ENCODE data around the gene SH3RF3. TPM values are rescaled to one million over a fixed set of nuclear protein-coding genes. Genes with fewer than 3 reads are reported as not detected.
"Not testable (repeated sequence)": the region's sequence is repeated elsewhere in the genome, so short reads cannot be mapped to it uniquely, and the experiment has no call there.

SH3RF3 gene
- total RNA-seq, 4 donors from 2014 or later = 2.4 to 5.5 (median 2.9) TPM

GRCh38 chr2:109535217-109535946 is 406.4 kb downstream of the SH3RF3 start:
- WGBS, 2 donors = 69 to 79% methylated on average over 5 to 6 of the region's 6 CpGs
- H3K27me3 ChIP-seq = no peaks in the 10 kb centered on the region
- H3K4me3 ChIP-seq = no peak overlapping the region
- peaks cover 0 to 7% (median 3%) of the 10 kb centered on the region in 3 donors for H3K4me1 ChIP-seq
- no peaks in the 10 kb centered on the region for H3K9me3 ChIP-seq
- intact Hi-C loops (cut with DNase I) = no loop called here
- H3K27ac ChIP-seq = no peak overlapping the region
- no peak for DNase-seq
- no peaks in the 10 kb centered on the region for H3K36me3 ChIP-seq
- no peak for TF ChIP-seq CTCF (IDR thresholded peaks at IDR 0.05)
- TF ChIP-seq POLR2A (IDR thresholded peaks at IDR 0.05) = no peak

DNA sequence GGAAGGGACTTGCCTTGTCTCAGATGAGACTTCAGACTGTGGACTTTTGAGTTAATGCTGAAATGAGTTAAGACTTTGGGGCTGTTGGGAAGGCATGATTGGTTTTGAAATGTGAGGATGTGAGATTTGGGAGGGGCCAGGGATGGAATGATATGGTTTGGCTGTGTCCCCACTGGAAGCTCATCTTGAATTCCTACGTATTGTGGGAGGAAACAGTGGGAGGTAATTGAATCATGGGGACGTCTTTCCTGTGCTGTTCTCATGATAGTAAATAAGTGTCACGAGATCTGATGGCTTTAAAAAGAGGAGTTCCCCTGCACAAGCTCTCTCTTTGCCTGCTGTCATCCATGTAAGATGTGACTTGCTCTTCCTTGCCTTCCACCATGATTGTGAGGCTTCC is 407.6 kb downstream of the SH3RF3 start:
- H3K4me1 ChIP-seq; H3K4me3 ChIP-seq; H3K36me3 ChIP-seq; intact Hi-C loops (cut with DNase I); H3K9me3 ChIP-seq; DNase-seq; H3K27ac ChIP-seq; H3K27me3 ChIP-seq: not testable (repeated sequence)
- 31 to 65% methylated on average over 3 of the region's 3 CpGs for WGBS, 2 donors

GRCh38 chr2:109537565-109538222 is 408.7 kb downstream of the SH3RF3 start:
- no peak for DNase-seq
- Histone ChIP-seq H3K27me3 (no peaks in the 10 kb centered on the region), H3K36me3 (peaks cover 0 to 13% (median 0%) of the 10 kb centered on the region in 3 donors), H3K9me3 (no peaks in the 10 kb centered on the region), H3K27ac (no peak overlapping the region), H3K4me3 (no peak overlapping the region), H3K4me1 (no peaks in the 10 kb centered on the region)
- WGBS, 2 donors = 71 to 76% methylated on average over 9 to 10 of the region's 10 CpGs
- intact Hi-C loops (cut with DNase I) = no loop called here
- TF ChIP-seq POLR2A (IDR thresholded peaks at IDR 0.05) (no peak), CTCF (IDR thresholded peaks at IDR 0.05) (no peak)

GRCh38 chr2:109538546-109538945 is 409.5 kb downstream of the SH3RF3 start:
- TF ChIP-seq CTCF (IDR thresholded peaks at IDR 0.05) = no peak
- TF ChIP-seq POLR2A (IDR thresholded peaks at IDR 0.05) = no peak
- Histone ChIP-seq H3K4me1 (no peaks in the 10 kb centered on the region), H3K9me3 (no peaks in the 10 kb centered on the region), H3K27ac (no peak overlapping the region), H3K4me3 (no peak overlapping the region), H3K27me3 (no peaks in the 10 kb centered on the region), H3K36me3 (peaks cover 0 to 21% (median 0%) of the 10 kb centered on the region in 3 donors)
- DNase-seq = no peak
- intact Hi-C loops (cut with DNase I) = no loop called here
- 71 to 77% methylated on average over 8 of the region's 8 CpGs for WGBS, 2 donors

DNA sequence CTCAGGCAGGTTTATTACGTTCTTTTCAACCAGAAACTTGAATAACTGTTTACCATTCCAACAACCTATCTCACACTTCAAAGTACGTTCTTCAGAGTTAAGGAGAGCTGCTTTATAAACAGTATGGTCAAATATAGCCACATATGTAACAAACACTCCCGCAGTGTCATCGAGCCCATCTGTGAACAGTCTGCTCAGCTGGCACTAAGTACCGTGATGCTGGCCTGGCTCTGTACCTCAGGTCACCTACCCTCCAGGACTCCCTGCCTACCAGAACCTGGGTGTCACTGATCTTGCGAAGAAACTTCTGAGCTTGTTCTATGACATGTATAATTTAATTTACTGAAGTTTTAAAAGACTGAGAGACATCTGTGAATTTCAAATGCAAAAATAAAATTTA is 413.4 kb downstream of the SH3RF3 start:
- no peaks in the 10 kb centered on the region for H3K9me3 ChIP-seq
- intact Hi-C loops (cut with DNase I) = no loop called here
- 72 to 89% methylated on average over 6 of the region's 6 CpGs for WGBS, 2 donors
- DNase-seq = no peak
- no peak overlapping the region for H3K4me3 ChIP-seq
- H3K27me3 ChIP-seq = no peaks in the 10 kb centered on the region
- H3K36me3 ChIP-seq = peaks cover 0 to 44% (median 0%) of the 10 kb centered on the region in 3 donors
- TF ChIP-seq CTCF (IDR thresholded peaks at IDR 0.05) (no peak), POLR2A (IDR thresholded peaks at IDR 0.05) (no peak)
- no peak overlapping the region for H3K27ac ChIP-seq
- peaks cover 0 to 14% (median 5%) of the 10 kb centered on the region in 3 donors for H3K4me1 ChIP-seq
